Measurements from ENCODE around the gene ZNF488. TPM values are rescaled to one million over a fixed set of nuclear protein-coding genes. Genes with fewer than 3 reads are reported as not detected.

The ZNF488 gene
- total and polyA plus RNA-seq, 10 of the 15 experiments (the other 5 are each of a cell fraction or from before 2014, with no cell fraction given), result not detected

GRCh38 chr10:47337310-47337709, 46.8 kb downstream of the ZNF488 start:
- 20% methylated on average over 4 of the region's 4 CpGs for WGBS (ENCODE audit: insufficient coverage, insufficient replicate concordance, low lambda C conversion rate, missing lambda C conversion rate)
- ChIA-PET RAD21 (ENCODE audit: unreplicated experiment) (no interaction called here), SMC1A (ENCODE audit: uncharacterized antibody, unreplicated experiment) (no interaction called here), POLR2A (no interaction called here), CTCF (no interaction called here)
- DNase-seq (ENCODE audit: low read depth, low spot score) (no peak), FAIRE-seq (no peak), ATAC-seq (no peak)
- no peaks in the 10 kb centered on the region for H3K4me1 ChIP-seq (ENCODE audit: control insufficient read depth, insufficient read depth, low read length)
- in situ Hi-C loops (cut with MboI), result no loop called here
- no peaks in the 10 kb centered on the region for H3K79me2 ChIP-seq (ENCODE audit: control insufficient read depth, insufficient read depth, low read length)
- H2AFZ ChIP-seq (ENCODE audit: control insufficient read depth, low read depth, low read length), result no peak overlapping the region
- no peaks in the 10 kb centered on the region; a peak in 2 of 4 replicates for H3K27me3 ChIP-seq (replicated peaks in 1 of 2; ENCODE audit: control insufficient read depth in 2 of 2, insufficient read depth in 2 of 2, low read length in 1 of 2)
- H3K27ac ChIP-seq (ENCODE audit: control insufficient read depth, insufficient read depth), result no peak overlapping the region
- H3K9me3 ChIP-seq (replicated peaks; ENCODE audit: control insufficient read depth, insufficient read depth, low read length), result no peaks in the 10 kb centered on the region
- intact Hi-C loops (cut with micrococcal nuclease; ENCODE audit: unreplicated experiment), result no loop called here
- no peaks in the 10 kb centered on the region for H3K36me3 ChIP-seq (ENCODE audit: control insufficient read depth in 2 of 2, insufficient read depth in 2 of 2, low read length in 1 of 2)
- no peak overlapping the region for H3K9ac ChIP-seq (ENCODE audit: control insufficient read depth, insufficient read depth, low read length)
- no peaks in the 10 kb centered on the region for H4K20me1 ChIP-seq (ENCODE audit: control insufficient read depth, insufficient read depth)
- H3K4me3 ChIP-seq, result no peak overlapping the region
- no peak overlapping the region for H3K4me2 ChIP-seq (ENCODE audit: control insufficient read depth, insufficient read depth)
- no TSS peak for BruUV-seq (replicated peaks)
- TF ChIP-seq, protein P1, sequence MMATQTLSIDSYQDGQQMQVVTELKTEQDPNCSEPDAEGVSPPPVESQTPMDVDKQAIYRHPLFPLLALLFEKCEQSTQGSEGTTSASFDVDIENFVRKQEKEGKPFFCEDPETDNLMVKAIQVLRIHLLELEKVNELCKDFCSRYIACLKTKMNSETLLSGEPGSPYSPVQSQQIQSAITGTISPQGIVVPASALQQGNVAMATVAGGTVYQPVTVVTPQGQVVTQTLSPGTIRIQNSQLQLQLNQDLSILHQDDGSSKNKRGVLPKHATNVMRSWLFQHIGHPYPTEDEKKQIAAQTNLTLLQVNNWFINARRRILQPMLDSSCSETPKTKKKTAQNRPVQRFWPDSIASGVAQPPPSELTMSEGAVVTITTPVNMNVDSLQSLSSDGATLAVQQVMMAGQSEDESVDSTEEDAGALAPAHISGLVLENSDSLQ (IDR thresholded peaks at IDR 0.05), result no peak
- TF ChIP-seq WRNIP1 (IDR thresholded peaks at IDR 0.05; ENCODE audit: borderline replicate concordance, low read depth, low read length), result no peak
- TF ChIP-seq STAT1 (conservative IDR thresholded peaks at IDR 0.05), result no peak
- no peak for TF ChIP-seq SMC3 (IDR thresholded peaks at IDR 0.05; ENCODE audit: borderline replicate concordance, low read length)
- no peak for TF ChIP-seq ATF3 (IDR thresholded peaks at IDR 0.05; ENCODE audit: borderline replicate concordance, extremely low read depth, low read depth, low read length)
- TF ChIP-seq MLLT1 (IDR thresholded peaks at IDR 0.05), result no peak
- no peak for TF ChIP-seq BMI1 (IDR thresholded peaks at IDR 0.05; ENCODE audit: borderline replicate concordance)
- no peak for TF ChIP-seq RCOR1 (conservative IDR thresholded peaks at IDR 0.05; ENCODE audit: low read depth, low read length)
- TF ChIP-seq, protein P2, sequence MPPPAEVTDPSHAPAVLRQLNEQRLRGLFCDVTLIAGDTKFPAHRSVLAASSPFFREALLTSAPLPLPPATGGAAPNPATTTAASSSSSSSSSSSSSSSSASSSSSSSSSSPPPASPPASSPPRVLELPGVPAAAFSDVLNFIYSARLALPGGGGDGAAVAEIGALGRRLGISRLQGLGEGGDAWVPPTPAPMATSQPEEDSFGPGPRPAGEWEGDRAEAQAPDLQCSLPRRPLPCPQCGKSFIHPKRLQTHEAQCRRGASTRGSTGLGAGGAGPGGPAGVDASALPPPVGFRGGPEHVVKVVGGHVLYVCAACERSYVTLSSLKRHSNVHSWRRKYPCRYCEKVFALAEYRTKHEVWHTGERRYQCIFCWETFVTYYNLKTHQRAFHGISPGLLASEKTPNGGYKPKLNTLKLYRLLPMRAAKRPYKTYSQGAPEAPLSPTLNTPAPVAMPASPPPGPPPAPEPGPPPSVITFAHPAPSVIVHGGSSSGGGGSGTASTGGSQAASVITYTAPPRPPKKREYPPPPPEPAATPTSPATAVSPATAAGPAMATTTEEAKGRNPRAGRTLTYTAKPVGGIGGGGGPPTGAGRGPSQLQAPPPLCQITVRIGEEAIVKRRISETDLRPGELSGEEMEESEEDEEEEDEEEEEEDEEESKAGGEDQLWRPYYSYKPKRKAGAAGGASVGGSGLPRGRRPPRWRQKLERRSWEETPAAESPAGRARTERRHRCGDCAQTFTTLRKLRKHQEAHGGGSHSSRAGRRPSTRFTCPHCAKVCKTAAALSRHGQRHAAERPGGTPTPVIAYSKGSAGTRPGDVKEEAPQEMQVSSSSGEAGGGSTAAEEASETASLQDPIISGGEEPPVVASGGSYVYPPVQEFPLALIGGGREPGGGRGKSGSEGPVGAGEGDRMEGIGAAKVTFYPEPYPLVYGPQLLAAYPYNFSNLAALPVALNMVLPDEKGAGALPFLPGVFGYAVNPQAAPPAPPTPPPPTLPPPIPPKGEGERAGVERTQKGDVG (CRISPR knock-in tag; IDR thresholded peaks at IDR 0.05), result no peak
- no peak for TF ChIP-seq ZSCAN29 (IDR thresholded peaks at IDR 0.05)
- no peak for TF ChIP-seq POLR2AphosphoS5 (IDR thresholded peaks at IDR 0.05; ENCODE audit: low read length)
- TF ChIP-seq PRDM15 (CRISPR knock-in tag; IDR thresholded peaks at IDR 0.05), result no peak
- no peak for TF ChIP-seq PBX3 (IDR thresholded peaks at IDR 0.05; ENCODE audit: insufficient replicate concordance, low read depth, low read length)
- no peak for TF ChIP-seq NBN (IDR thresholded peaks at IDR 0.05)
